ENCODE results near the gene RPL7A. TPM values are rescaled to one million over a fixed set of nuclear protein-coding genes. Genes with fewer than 3 reads are reported as not detected.

RPL7A gene
- total RNA-seq, 2 donors from 2014 or later: 1,478 to 1,480 TPM

DNA sequence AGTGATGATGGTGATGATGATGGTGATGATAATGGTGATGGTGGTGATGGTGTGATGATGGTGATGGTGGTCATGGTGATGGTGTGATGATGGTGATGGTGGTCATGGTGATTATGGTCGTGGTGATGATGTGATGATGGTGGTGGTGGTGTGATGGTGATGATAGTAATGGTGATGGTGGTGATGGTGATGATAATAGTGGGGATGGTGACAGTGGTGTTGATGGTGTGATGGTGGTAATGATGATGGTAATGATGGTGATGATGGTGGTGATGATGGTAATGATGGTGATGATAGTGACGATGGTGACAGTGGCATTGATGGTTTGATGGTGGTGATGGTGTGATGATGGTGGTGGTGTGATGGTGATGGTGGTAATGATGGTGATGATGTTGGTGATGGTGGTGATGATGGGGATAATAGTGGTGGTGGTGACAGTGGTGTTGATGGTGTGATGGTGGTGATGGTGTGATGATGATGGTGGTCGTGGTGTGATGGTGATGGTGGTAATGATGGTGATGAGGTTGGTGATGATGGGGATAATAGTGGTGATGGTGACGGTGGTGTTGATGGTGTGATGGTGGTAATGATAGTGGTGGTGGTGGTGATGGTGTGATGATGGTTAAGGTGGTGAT is 34.6 kb downstream of the RPL7A start:
- TF ChIP-seq POLR2A (IDR thresholded peaks at IDR 0.05): no peak
- TF ChIP-seq, protein P1, sequence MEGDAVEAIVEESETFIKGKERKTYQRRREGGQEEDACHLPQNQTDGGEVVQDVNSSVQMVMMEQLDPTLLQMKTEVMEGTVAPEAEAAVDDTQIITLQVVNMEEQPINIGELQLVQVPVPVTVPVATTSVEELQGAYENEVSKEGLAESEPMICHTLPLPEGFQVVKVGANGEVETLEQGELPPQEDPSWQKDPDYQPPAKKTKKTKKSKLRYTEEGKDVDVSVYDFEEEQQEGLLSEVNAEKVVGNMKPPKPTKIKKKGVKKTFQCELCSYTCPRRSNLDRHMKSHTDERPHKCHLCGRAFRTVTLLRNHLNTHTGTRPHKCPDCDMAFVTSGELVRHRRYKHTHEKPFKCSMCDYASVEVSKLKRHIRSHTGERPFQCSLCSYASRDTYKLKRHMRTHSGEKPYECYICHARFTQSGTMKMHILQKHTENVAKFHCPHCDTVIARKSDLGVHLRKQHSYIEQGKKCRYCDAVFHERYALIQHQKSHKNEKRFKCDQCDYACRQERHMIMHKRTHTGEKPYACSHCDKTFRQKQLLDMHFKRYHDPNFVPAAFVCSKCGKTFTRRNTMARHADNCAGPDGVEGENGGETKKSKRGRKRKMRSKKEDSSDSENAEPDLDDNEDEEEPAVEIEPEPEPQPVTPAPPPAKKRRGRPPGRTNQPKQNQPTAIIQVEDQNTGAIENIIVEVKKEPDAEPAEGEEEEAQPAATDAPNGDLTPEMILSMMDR (IDR thresholded peaks at IDR 0.05): no peak
- H3K27me3 ChIP-seq: no peaks in the 10 kb centered on the region
- WGBS, 2 donors: 79 to 90% methylated on average over 4 of the region's 4 CpGs
- ATAC-seq: no peak
- no peaks in the 10 kb centered on the region for H3K36me3 ChIP-seq (replicated peaks in 1 of 2; ENCODE audit: insufficient read depth in 1 of 2, low read depth in 2 of 2)
- no peak overlapping the region for H3K4me3 ChIP-seq
- H3K4me1 ChIP-seq: no peaks in the 10 kb centered on the region
- no peak for DNase-seq
- intact Hi-C loops (cut with DNase I): no loop called here
- H3K9me3 ChIP-seq: no peaks in the 10 kb centered on the region
- no peak overlapping the region for H3K27ac ChIP-seq

DNA sequence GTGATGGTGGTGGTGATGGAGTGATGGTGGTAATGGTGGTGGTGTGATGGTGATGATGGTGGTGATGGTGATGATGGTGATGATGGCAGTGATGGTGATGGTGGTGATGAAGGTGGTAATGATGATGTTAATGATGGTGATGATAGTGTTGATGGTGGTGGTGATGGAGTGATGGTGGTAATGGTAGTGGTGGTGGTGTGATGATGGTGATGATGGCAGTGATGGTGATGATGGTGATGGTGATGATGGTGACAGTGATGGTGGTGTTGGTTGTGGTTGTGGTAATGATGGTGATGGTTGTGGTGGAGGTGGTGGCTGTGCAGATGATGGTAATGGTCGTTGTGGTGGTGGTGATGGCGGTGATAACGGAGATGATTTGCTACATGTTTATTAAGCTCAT is 35.4 kb downstream of the RPL7A start:
- Histone ChIP-seq H3K27ac (no peak overlapping the region), H3K27me3 (no peaks in the 10 kb centered on the region), H3K4me3 (no peak overlapping the region), H3K36me3 (replicated peaks in 1 of 2; ENCODE audit: insufficient read depth in 1 of 2, low read depth in 2 of 2) (no peaks in the 10 kb centered on the region), H3K4me1 (no peaks in the 10 kb centered on the region), H3K9me3 (no peaks in the 10 kb centered on the region)
- ATAC-seq (no peak), DNase-seq (no peak)
- 91 to 95% methylated on average over 3 of the region's 3 CpGs for WGBS, 2 donors
- TF ChIP-seq, protein P1 (IDR thresholded peaks at IDR 0.05): no peak
- intact Hi-C loops (cut with DNase I): no loop called here

DNA sequence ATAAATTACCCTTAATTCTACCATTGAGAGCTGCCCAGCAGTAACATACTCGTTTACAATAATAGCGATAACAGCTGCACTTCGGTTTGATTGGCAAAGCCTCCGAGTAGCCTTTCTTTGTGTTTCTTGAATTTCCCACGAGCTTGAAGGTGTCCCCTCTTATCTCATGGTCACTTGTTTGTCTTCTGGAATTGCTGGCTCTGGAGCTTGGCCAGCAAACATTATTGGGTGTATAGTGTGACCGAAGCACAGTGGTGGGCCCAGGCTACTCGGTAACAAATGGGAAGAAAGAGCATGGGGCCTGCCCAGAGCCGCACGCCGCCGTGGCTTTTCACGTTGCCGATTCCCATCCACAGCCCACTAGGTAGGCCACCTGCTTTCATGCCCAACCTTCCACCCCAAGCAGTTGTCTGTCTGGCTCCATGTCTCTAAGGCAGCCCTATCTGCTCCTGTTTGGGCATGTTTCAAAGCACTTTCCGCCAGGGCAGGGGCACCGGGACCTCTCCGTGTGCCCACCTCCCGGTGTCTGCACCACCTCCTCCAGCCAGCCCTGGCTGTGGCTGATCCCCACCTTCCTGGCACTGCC is 36.8 kb downstream of the RPL7A start:
- no peak overlapping the region for H3K27ac ChIP-seq
- no peaks in the 10 kb centered on the region for H3K27me3 ChIP-seq
- no peak for DNase-seq
- no peak for ATAC-seq
- WGBS, 2 donors: 70 to 74% methylated on average over 15 to 17 of the region's 17 CpGs
- TF ChIP-seq POLR2A (IDR thresholded peaks at IDR 0.05): no peak
- TF ChIP-seq, protein P1 (IDR thresholded peaks at IDR 0.05): no peak
- intact Hi-C loops (cut with DNase I): no loop called here
- H3K4me1 ChIP-seq: no peaks in the 10 kb centered on the region
- no peak overlapping the region for H3K4me3 ChIP-seq
- no peaks in the 10 kb centered on the region for H3K36me3 ChIP-seq (replicated peaks in 1 of 2; ENCODE audit: insufficient read depth in 1 of 2, low read depth in 2 of 2)
- H3K9me3 ChIP-seq: no peaks in the 10 kb centered on the region

DNA sequence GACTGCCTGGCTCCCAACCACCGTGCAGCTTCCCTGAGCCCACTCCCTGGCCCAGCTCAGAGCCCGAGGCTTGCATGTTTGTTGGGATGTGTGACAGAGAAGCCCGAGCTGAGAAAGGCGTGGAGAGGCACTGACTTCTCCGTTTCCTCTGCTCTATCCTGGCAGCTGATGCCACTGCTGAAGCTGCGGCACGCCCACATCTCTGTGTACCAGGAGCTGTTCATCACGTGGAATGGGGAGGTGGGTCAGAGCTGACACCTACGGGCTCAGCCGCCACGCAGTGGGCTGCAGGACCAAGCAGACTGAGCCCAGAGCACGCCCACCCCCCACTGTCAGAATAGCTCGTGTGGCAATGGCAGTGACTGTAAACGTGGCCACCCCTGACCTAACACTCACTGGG is 37.4 kb downstream of the RPL7A start:
- H3K27ac ChIP-seq: no peak overlapping the region

More for the DNA sequence above, 37.4 kb downstream of the RPL7A start:
- intact Hi-C loops (cut with DNase I): no loop called here
- Histone ChIP-seq H3K27me3 (no peaks in the 10 kb centered on the region), H3K4me3 (no peak overlapping the region), H3K36me3 (replicated peaks in 1 of 2; ENCODE audit: insufficient read depth in 1 of 2, low read depth in 2 of 2) (no peaks in the 10 kb centered on the region), H3K9me3 (no peaks in the 10 kb centered on the region), H3K4me1 (no peaks in the 10 kb centered on the region)
- TF ChIP-seq, protein P1 (IDR thresholded peaks at IDR 0.05): no peak
- no peak for TF ChIP-seq POLR2A (IDR thresholded peaks at IDR 0.05)
- ATAC-seq (no peak), DNase-seq (no peak)
- WGBS, 2 donors: 86 to 89% methylated on average over 11 to 14 of the region's 14 CpGs
